RKO (cell line): ENCODE results near the gene SLC49A4.
"Not testable (repeated sequence)": the region's sequence is repeated elsewhere in the genome, so short reads cannot be mapped to it uniquely, and the experiment has no call there.

ENCODE experiments used
- DNase-seq: peaks from one replicate; pipeline ENCODE4 v3.0.0-alpha.2; 2016; ENCODE audit warnings: low spot score

The SLC49A4 gene, protein sequence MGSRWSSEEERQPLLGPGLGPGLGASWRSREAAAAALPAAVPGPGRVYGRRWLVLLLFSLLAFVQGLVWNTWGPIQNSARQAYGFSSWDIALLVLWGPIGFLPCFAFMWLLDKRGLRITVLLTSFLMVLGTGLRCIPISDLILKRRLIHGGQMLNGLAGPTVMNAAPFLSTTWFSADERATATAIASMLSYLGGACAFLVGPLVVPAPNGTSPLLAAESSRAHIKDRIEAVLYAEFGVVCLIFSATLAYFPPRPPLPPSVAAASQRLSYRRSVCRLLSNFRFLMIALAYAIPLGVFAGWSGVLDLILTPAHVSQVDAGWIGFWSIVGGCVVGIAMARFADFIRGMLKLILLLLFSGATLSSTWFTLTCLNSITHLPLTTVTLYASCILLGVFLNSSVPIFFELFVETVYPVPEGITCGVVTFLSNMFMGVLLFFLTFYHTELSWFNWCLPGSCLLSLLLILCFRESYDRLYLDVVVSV

GRCh38 chr3:122794779-122795673 is at the start of gene SLC49A4:
SLC49A4 (plus strand) TSS chr3:122795069; CDS start chr3:122795193, 124 bp downstream.
- peak; percentile 82 for DNase-seq

DNA sequence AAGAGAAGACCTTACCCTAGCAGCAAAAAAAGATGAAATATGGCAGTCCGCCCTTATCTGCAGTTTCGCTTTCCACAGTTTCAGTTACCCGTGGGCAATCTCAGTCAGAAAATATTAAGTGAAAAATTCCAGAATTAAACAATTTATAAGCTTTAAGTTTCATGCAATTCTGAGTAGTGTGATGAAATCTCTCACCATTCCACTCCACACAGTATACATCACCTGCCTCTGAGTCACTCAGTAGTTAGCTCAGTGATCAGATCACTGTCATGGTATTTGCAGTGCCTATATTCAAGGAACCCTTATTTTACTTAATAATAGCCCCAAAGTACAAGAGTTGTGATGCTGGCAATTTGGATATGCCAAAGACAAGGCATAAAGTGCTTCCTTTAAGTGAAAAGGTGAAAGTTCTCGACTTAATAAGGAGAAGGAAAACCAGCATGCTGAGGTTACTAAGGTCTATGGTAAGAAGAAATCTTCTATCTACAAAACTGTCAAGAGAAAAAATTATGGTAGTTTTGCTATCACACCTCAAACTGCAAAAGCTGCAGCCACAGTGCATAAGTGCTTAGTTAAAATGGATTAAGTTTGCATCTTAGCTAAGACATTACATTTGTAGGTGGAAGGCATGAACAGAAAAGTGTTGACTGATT is 49.4 kb upstream of the SLC49A4 start:
- DNase-seq, result peak; percentile 53

- not testable (repeated sequence) for DNase-seq
These were observed 47.6 kb upstream of the SLC49A4 start for GRCh38 chr3:122747295-122747694.

DNA sequence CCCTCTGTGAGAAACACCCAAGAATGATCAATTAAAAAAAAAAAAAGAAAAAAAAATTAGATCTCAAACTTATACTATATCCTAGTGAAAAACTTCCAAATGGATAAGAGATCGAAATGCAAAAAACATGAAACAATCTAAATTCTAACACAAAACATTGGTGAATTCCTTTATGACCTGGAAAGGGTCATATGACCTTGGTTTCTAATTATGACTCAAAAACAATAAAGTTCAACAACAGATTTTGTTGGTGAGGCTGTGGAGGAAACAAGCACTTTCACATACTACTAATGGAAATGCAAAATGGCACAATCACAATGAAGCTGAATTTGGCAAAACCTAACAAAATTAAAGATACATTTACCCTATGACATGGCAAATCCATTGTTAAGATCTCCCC is 46.5 kb upstream of the SLC49A4 start:
- no peak for DNase-seq

- DNase-seq, result peak; percentile 27
These were observed 39.9 kb upstream of the SLC49A4 start for GRCh38 chr3:122754929-122755328.

DNA sequence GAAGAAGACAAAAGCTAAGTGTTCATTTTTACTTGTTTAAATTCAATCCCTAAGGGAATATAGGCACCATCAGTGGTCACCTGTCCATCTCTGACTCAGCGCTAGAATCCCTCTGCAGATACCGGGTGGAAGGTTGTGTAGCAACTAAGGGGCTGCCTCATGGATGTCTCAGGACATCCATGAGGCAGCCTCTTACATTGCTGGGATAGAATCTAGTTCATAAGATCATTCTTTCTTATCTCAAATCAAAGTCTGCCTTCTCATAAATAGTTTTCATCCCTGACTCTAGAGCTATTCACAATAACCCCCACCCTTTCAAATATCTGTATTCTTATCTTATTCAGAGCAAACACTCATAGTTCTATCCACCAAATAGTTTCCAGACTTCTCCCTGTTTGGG is 39.4 kb upstream of the SLC49A4 start:
- DNase-seq, result no peak

DNA sequence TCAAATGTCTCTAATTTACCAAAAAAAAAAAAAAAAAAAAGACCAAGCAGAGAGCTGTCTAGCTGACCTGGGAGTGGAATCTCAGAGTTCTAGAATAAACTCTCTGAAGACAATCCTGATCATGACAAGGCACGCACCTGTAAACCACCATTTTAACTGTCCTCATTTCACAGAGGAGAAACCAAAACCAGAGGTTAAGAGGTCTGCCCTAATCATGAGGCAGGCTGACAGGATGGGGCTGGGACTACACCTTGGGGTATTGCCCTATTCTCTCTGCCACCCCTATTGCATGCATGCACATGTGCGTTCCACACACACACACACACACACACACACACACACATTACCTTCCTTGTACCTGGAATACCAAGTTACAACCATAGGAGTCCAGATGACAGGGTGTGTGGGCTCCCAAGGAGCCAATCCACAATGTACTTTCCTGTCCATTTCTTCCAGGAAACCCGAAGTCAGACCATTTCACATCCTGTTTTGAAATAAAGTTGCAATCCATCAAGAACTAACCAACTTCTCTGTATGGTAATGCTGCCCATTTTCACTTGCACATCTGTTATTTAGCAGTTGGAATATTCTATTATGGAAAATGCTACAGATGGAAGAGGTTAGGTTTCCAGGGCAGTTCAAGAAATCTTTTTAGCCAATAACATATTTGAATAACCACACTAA is 35.9 kb upstream of the SLC49A4 start:
- no peak for DNase-seq

DNA sequence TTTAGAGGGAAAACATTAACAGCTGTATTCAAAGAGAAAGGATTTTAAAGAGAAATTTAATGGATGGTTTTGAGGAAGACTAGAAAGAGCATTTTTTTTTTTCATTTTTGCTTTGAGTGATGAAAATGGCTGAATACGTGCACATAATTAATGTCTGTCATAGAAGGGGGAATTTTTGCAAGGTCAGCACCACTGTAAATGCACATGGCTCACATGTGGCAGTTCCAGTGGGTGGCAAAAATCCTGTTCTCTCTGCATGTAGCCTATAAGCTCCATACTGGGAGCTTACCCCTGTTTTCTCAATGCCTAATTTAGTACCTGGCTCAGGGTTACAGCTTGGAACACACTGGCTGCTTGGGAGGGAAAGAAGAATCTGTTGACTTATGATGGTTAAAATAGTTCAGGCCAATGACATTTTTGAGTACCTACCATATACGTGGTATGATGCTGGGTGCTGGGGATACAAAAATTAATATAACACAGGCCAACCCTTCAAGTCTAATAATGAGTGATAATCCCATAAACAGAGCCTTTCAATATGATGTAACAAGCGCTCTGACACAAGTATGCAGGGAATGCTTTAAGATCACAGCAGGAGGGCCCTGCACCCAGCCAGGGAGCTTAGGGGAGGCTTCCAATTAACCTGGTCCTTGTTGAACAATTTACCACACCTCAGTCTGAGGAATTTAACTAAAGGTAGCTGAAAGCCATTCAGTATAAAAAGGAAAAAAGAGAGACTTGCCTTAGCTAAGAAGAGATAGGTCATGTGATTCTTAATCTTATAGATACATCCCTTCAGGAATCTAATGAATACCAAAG is 34.2 kb upstream of the SLC49A4 start:
- no peak for DNase-seq

- no peak for DNase-seq
These were observed 28.4 kb upstream of the SLC49A4 start for GRCh38 chr3:122766430-122766829.

DNA sequence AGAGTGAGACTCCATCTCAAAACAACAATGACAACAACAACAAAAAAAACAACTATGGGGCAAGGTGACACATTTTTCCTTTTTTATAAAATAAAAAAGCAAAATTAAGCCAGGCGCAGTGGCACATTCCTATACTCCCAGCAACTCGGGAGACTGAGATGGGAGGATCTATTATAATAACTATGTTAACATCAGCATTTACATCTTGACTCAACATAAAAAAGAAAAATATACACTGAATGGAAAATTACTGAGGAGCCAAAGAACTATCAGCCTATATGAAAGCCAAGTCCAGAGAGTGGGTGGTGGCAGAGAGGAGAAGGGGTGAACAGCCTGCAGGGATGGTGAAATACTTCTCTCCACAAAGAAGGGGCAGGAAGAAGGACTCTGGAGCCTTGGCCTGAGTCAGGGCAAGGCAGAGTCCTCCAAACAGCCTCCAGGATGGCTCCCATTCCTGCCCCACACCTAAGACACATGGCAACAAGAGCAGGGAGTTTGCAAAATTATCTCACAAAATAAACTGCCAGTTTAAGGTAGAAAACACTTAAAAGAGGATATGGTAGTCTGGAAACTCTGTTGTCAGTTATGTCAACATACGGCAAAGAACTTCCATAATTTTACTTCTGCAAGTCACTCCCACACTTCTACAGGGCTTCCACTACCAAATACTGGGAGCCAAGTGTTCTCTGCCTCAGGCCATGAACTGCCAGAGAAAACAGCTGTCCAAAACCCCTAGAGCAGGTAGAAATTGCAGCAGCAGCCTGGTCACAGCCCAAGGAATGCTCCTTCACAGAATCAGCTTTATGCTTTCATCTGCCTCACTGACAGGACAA is 27.1 kb upstream of the SLC49A4 start:
- DNase-seq, result no peak

DNA sequence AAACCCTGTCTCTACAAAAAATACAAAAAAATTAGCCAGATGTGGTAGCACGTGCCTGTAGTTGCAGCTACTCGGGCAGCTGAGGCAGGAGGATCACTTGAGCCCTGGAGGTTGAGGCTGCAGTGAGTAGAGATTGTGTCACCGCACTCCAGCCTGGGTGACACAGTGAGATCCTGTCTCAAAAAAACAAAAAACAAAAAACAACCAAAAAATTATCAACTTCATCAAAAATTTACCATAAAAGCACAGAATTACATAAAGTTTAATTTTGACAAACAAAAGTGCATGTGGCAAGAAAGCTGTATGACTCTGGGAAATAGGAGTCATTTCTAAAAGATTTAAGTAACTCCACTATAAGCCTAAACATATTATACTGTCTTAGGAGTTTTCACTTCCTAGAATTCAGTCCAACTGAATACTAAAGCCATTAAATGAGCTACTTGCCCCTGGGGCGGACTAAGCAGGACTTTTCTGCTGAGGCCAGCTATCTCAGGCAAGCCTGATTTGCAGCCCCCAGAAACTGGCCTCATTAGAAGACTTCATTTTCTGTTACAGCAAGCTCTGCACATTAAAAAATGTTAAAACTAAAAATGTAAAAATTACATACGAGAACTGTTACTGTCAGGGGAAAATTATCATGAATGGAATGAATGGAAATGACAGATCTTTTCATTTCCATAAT is 24.2 kb upstream of the SLC49A4 start:
- DNase-seq, result no peak

GRCh38 chr3:122772827-122773226 is 22.0 kb upstream of the SLC49A4 start:
- DNase-seq, result no peak

GRCh38 chr3:122773944-122774509 is 20.8 kb upstream of the SLC49A4 start:
- no peak for DNase-seq

DNA sequence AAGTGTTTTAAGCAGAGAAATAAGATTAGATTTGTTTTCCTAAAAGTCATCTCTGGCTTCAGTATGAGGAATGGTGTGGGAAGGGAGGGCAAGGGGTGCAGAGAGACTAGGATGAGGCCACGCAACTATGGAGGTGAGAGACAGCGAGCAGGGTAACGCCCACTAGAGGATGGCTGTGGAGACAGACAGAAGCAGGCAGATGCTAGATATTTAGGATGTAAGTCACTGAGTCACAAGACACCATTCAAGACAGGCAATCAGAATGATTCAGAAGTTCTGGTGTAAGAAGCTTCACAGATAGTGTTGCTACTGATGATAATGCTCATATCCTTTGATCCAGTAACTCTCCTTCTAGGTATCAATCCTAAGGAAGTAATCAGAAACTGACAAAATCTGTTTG is 20.3 kb upstream of the SLC49A4 start:
- DNase-seq, result peak; percentile 50

GRCh38 chr3:122776675-122777468 is 18.0 kb upstream of the SLC49A4 start:
- no peak for DNase-seq

DNA sequence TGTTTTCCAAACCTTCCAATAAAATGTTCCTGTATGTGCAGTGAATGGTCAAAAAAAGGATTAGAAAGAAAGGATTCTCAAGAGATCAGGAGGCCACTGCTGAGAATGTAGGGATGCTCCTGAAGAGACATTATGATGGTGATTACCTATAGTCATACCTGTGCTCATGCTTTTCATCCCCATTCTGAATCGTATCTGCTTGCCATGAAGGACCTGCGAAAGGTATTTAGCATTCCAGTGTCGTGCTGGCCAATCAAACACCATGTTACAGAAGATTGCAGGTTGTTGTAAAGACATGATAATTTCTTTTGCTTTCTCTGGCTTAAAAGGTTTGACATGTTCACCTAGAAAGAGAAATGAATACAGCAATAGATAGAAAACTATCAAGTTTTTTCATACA is 17.3 kb upstream of the SLC49A4 start:
- no peak for DNase-seq

- DNase-seq, result no peak
These were observed 12.1 kb upstream of the SLC49A4 start for GRCh38 chr3:122782804-122783203.

- DNase-seq, result peak; percentile 31
These were observed 10.4 kb upstream of the SLC49A4 start for GRCh38 chr3:122784436-122784835.
